Thyroid gland (tissue), 4 donors: Measurements from ENCODE around the gene C5orf63.

Source experiments
- POLR2A ChIP-seq, 2 donors: fragments of 450-650 bp; IDR thresholded peaks; one replicate each; pipeline ENCODE4 v1.6.1; 2017; ENCODE audit warnings: antibody characterized with exemption in 2 of 2, mild to moderate bottlenecking in 2 of 2, moderate library complexity in 1 of 2
- TF ChIP-seq, protein P1 (sequence below), 6 experiments: fragments of 200-600 bp in 3 of 6; fragments of 450-650 bp in 3 of 6; sonication (generic) in 3 of 6; IDR thresholded peaks; one replicate each; pipeline ENCODE4 v1.5.1; 2016 to 2019; ENCODE audit warnings: antibody characterized with exemption in 6 of 6, mild to moderate bottlenecking in 2 of 6, inconsistent platforms in 1 of 6, moderate library complexity in 1 of 6

DNA sequence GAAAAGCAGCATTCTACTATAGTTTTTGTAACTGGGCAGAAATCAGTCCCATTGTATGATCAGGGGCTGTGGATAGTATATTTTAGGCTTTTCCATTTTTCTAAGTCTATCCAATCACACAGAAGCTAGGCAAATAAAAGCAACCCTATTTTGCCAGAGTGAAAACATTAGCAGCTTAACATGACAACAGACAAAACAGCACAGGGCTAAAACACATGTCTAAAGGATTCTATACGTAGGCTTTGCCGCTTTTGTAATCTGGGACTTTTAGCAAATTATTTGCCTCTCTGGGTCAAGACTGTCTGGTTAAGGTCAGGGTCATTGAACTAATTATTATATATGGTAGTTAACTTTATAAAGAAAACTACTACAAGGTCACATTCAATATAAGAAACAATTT lies 47.1 kb downstream of the C5orf63 start:
- TF ChIP-seq, protein P1, sequence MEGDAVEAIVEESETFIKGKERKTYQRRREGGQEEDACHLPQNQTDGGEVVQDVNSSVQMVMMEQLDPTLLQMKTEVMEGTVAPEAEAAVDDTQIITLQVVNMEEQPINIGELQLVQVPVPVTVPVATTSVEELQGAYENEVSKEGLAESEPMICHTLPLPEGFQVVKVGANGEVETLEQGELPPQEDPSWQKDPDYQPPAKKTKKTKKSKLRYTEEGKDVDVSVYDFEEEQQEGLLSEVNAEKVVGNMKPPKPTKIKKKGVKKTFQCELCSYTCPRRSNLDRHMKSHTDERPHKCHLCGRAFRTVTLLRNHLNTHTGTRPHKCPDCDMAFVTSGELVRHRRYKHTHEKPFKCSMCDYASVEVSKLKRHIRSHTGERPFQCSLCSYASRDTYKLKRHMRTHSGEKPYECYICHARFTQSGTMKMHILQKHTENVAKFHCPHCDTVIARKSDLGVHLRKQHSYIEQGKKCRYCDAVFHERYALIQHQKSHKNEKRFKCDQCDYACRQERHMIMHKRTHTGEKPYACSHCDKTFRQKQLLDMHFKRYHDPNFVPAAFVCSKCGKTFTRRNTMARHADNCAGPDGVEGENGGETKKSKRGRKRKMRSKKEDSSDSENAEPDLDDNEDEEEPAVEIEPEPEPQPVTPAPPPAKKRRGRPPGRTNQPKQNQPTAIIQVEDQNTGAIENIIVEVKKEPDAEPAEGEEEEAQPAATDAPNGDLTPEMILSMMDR (IDR thresholded peaks at IDR 0.05), result no peak
- no peak for TF ChIP-seq POLR2A (IDR thresholded peaks at IDR 0.05)
